Left lung (tissue), 10 donors: Measurements from ENCODE around the gene PEF1. TPM values are rescaled to one million over a fixed set of nuclear protein-coding genes. Genes with fewer than 3 reads are reported as not detected.

Experiments used
- ATAC-seq: fragments of 200-7000 bp; cut with Tn5 transposase; one replicate; pipeline ENCODE4 v1.9.1; 2020; ENCODE audit warnings: moderate library complexity
- DNase-seq, 4 donors: peaks; one replicate each; pipeline ENCODE4 v3.0.0-alpha.2; 2013 to 2020
- H3K27ac ChIP-seq, 2 donors: fragments of 200-600 bp; sonication (generic) in 1 of 2; one replicate each; pipeline versions ENCODE4 v1.5.0 to v1.8.0; 2020 to 2021
- H3K27me3 ChIP-seq, 2 donors: fragments of 200-600 bp; sonication (generic) in 1 of 2; one replicate each; pipeline versions ENCODE4 v1.5.0 to v1.8.0; 2020 to 2021
- H3K36me3 ChIP-seq, 2 donors: fragments of 200-600 bp; sonication (generic) in 1 of 2; one replicate each; pipeline versions ENCODE4 v1.5.0 to v1.8.0; 2020 to 2021
- H3K4me1 ChIP-seq, 2 donors: fragments of 200-600 bp; one replicate each; pipeline ENCODE4 v1.8.0; 2021
- H3K4me3 ChIP-seq, 2 donors: fragments of 200-600 bp; sonication (generic) in 1 of 2; one replicate each; pipeline versions ENCODE4 v1.5.0 to v1.8.0; 2020 to 2021; ENCODE audit warnings: mild to moderate bottlenecking in 1 of 2
- H3K9me3 ChIP-seq, 2 donors: fragments of 200-600 bp; sonication (generic) in 1 of 2; one replicate each; pipeline versions ENCODE4 v1.5.0 to v1.8.0; 2020 to 2021
- CTCF ChIP-seq, 2 donors: fragments of 200-600 bp; sonication (generic) in 1 of 2; IDR thresholded peaks; one replicate each; pipeline versions ENCODE4 v1.5.0 to v1.8.0; 2021; ENCODE audit warnings: antibody characterized with exemption in 2 of 2
- intact Hi-C, 2 donors: fragments of 100-400 bp; cut with DNase I; formaldehyde crosslinking; loops; one replicate each; pipeline versions ENCODE4 v1.11.2 to v1.14.2; 2022
- polyA plus RNA-seq, 6 donors: library from polyadenylated mRNA; unstranded; fragments of 120-200 nt; gene quantifications; one replicate each; pipeline ENCODE4 v1.2.1, GENCODE V29; 2013; ENCODE audit not compliant: insufficient read length in 6 of 6
- total RNA-seq, 2 donors: library from RNA; stranded (reverse); fragmentation: NEBNext Ultra II Directional; extraction: Animal tissue kit (Norgen Biotek cat#: 25700); gene quantifications; one replicate each; pipeline ENCODE4 v1.2.1, GENCODE V29; 2021
- donor health status: DM: no; HTN: yes; CAD: no.
- donor health status: DM: no; HTN: no; CAD: no.

Gene PEF1
- total and polyA plus RNA-seq, 8 donors, result 55.4 to 75.8 (median 64.3) TPM

GRCh38 chr1:31654474-31654776, 9.7 kb upstream of the PEF1 start:
- Histone ChIP-seq H3K27me3 (no peaks in the 10 kb centered on the region), H3K4me1 (peaks cover 0 to 13% of the 10 kb centered on the region in 2 donors), H3K4me3 (no peak overlapping the region), H3K27ac (no peak overlapping the region), H3K9me3 (no peaks in the 10 kb centered on the region), H3K36me3 (no peaks in the 10 kb centered on the region)
- no peak for DNase-seq
- intact Hi-C loops, result no loop called here
- ATAC-seq, result no peak
- no peak for TF ChIP-seq CTCF (IDR thresholded peaks at IDR 0.05)

GRCh38 chr1:31653717-31654473, 9.2 kb upstream of the PEF1 start:
- H3K36me3 ChIP-seq, result no peaks in the 10 kb centered on the region
- intact Hi-C loops, result no loop called here
- no peaks in the 10 kb centered on the region for H3K27me3 ChIP-seq
- TF ChIP-seq CTCF (IDR thresholded peaks at IDR 0.05), result no peak
- H3K4me1 ChIP-seq, result peaks cover 0 to 13% of the 10 kb centered on the region in 2 donors
- ATAC-seq, result no peak
- H3K4me3 ChIP-seq, result no peak overlapping the region
- no peak for DNase-seq
- no peak overlapping the region for H3K27ac ChIP-seq
- no peaks in the 10 kb centered on the region for H3K9me3 ChIP-seq

- peak; percentile 90 for ATAC-seq
- intact Hi-C loops, result no loop called here
- Histone ChIP-seq H3K4me1 (peaks cover 0 to 4% of the 10 kb centered on the region in 2 donors), H3K36me3 (no peaks in the 10 kb centered on the region), H3K4me3 (no peak overlapping the region), H3K27ac (no peak overlapping the region), H3K27me3 (no peaks in the 10 kb centered on the region), H3K9me3 (no peaks in the 10 kb centered on the region)
- DNase-seq, result no peak
- TF ChIP-seq CTCF (IDR thresholded peaks at IDR 0.05), result no peak
Measured at GRCh38 chr1:31652891-31653499, 8.3 kb upstream of the PEF1 start.

GRCh38 chr1:31651766-31652165, 7.1 kb upstream of the PEF1 start:
- intact Hi-C loops, result no loop called here
- Histone ChIP-seq H3K4me3 (no peak overlapping the region), H3K27ac (no peak overlapping the region), H3K9me3 (no peaks in the 10 kb centered on the region), H3K4me1 (no peaks in the 10 kb centered on the region), H3K27me3 (no peaks in the 10 kb centered on the region), H3K36me3 (no peaks in the 10 kb centered on the region)
- no peak for DNase-seq
- ATAC-seq, result no peak
- no peak for TF ChIP-seq CTCF (IDR thresholded peaks at IDR 0.05)

- ATAC-seq (no peak), DNase-seq (no peak)
- intact Hi-C loops, result no loop called here
Measured at GRCh38 chr1:31651089-31651420, 6.4 kb upstream of the PEF1 start.

More at GRCh38 chr1:31651089-31651420, 6.4 kb upstream of the PEF1 start:
- H3K9me3 ChIP-seq, result no peaks in the 10 kb centered on the region
- no peak overlapping the region for H3K4me3 ChIP-seq
- H3K36me3 ChIP-seq, result no peaks in the 10 kb centered on the region
- no peaks in the 10 kb centered on the region for H3K27me3 ChIP-seq
- no peaks in the 10 kb centered on the region for H3K4me1 ChIP-seq
- TF ChIP-seq CTCF (IDR thresholded peaks at IDR 0.05), result no peak
- H3K27ac ChIP-seq, result no peak overlapping the region
